ENCODE results near the gene KIF5A.

KIF5A gene

DNA sequence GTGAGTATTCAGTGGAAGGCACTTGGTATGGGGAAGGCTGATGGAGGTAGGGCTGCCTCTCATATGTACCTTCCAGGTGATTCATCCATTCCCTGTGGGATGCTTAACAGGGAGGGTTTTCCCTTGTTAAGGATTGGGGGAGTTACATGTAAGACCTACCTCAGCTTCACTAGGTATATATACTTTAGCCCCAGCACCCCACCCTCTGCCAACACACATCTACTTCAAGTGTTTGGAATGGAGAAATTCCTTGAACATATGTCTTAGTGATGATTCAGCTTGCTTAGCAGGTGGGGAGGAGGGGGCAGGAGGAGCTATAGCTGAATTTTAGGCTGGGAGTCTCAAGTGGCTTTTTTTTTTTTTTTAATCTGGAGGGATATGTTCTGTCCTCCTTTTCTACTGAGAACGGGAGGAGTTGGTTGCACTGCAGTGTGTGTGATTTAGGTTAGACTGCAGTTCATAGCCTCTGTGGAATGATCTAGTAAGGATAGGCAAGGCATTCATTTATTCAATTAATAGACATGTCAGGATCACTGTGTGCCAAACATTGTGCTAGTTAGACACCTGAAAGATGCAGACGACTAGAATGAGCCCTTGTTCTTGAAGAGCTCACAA lies 42.8 kb downstream of the KIF5A start:
- TF ChIP-seq NFIC (IDR thresholded peaks at IDR 0.05) (no peak), RAD21 (IDR thresholded peaks at IDR 0.05; ENCODE audit: low read depth) (no peak), REST (IDR thresholded peaks at IDR 0.05; ENCODE audit: low read depth) (no peak), TAF1 (IDR thresholded peaks at IDR 0.05; ENCODE audit: low read depth) (no peak), YY1 (IDR thresholded peaks at IDR 0.05; ENCODE audit: low read depth) (no peak), EGR1 (IDR thresholded peaks at IDR 0.05) (no peak), TEAD4 (IDR thresholded peaks at IDR 0.05) (no peak), USF1 (IDR thresholded peaks at IDR 0.05) (no peak), ZBTB7A (IDR thresholded peaks at IDR 0.05; ENCODE audit: low read depth) (no peak), FOXM1 (IDR thresholded peaks at IDR 0.05; ENCODE audit: borderline replicate concordance, low read depth) (no peak), EP300 (IDR thresholded peaks at IDR 0.05; ENCODE audit: borderline replicate concordance) (no peak), CREB1 (IDR thresholded peaks at IDR 0.05; ENCODE audit: low read depth) (no peak), MAX (IDR thresholded peaks at IDR 0.05) (no peak), TCF12 (IDR thresholded peaks at IDR 0.05; ENCODE audit: low read depth) (no peak), CEBPB (IDR thresholded peaks at IDR 0.05) (no peak)

DNA sequence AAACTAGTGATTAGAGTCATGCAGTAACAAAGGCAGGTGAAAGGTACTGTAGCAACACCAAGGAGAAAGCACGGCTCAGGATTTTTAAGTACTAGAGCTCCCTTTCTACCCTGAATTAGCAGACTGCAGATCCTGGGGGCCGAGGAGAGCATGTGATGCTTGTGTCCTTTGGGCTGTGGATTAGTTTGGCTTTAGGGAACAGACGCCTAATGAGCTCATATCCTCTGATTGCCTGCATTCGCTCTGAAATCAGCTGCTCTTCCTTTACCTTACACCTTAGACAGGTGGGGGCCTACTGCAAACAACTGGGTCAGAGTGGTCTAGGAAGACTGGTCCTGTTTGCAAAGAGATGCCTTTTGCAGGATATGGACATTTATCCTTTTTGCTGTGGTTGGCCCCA lies 43.3 kb downstream of the KIF5A start:
- TF ChIP-seq REST (IDR thresholded peaks at IDR 0.05; ENCODE audit: low read depth) (no peak), ZBTB7A (IDR thresholded peaks at IDR 0.05; ENCODE audit: low read depth) (no peak), CREB1 (IDR thresholded peaks at IDR 0.05; ENCODE audit: low read depth) (no peak), TAF1 (IDR thresholded peaks at IDR 0.05; ENCODE audit: low read depth) (no peak), RAD21 (IDR thresholded peaks at IDR 0.05; ENCODE audit: low read depth) (no peak), NFIC (IDR thresholded peaks at IDR 0.05) (no peak), YY1 (IDR thresholded peaks at IDR 0.05; ENCODE audit: low read depth) (no peak), FOXM1 (IDR thresholded peaks at IDR 0.05; ENCODE audit: borderline replicate concordance, low read depth) (no peak), EP300 (IDR thresholded peaks at IDR 0.05; ENCODE audit: borderline replicate concordance) (no peak), USF1 (IDR thresholded peaks at IDR 0.05) (no peak)

GRCh38 chr12:57600395-57600794 lies 50.6 kb downstream of the KIF5A start:
- TF ChIP-seq FOXM1 (IDR thresholded peaks at IDR 0.05; ENCODE audit: borderline replicate concordance, low read depth), result no peak
- no peak for TF ChIP-seq YY1 (IDR thresholded peaks at IDR 0.05; ENCODE audit: low read depth)
- TF ChIP-seq ZBTB7A (IDR thresholded peaks at IDR 0.05; ENCODE audit: low read depth), result no peak
- TF ChIP-seq RAD21 (IDR thresholded peaks at IDR 0.05; ENCODE audit: low read depth), result no peak
- no peak for TF ChIP-seq USF1 (IDR thresholded peaks at IDR 0.05)
- no peak for TF ChIP-seq NFIC (IDR thresholded peaks at IDR 0.05)
- no peak for TF ChIP-seq TCF12 (IDR thresholded peaks at IDR 0.05; ENCODE audit: low read depth)
- no peak for TF ChIP-seq EGR1 (IDR thresholded peaks at IDR 0.05)
- no peak for TF ChIP-seq CREB1 (IDR thresholded peaks at IDR 0.05; ENCODE audit: low read depth)
- TF ChIP-seq MAX (IDR thresholded peaks at IDR 0.05), result no peak

DNA sequence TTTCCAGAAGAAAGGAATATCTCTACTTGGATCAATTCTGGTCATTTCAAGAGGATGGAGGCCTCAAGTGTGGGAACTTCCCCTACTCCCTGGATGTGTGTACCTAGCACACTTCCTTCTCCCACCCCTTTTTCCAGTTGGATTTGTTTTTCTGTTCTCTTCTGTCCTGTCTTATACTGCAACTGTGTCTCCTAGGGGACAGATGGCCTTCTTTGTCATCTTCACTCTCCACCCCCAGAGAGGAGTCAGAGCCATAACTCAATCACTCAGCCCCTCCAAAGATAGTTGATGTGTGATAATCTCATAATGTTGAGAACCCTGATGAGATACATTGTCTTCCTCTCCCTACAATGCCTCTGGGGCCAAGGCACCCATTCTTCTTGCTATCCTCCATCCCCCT lies 52.7 kb downstream of the KIF5A start:
- TF ChIP-seq NFIC (IDR thresholded peaks at IDR 0.05), result no peak
- TF ChIP-seq CREB1 (IDR thresholded peaks at IDR 0.05; ENCODE audit: low read depth), result no peak
- TF ChIP-seq REST (IDR thresholded peaks at IDR 0.05; ENCODE audit: low read depth), result no peak
- no peak for TF ChIP-seq USF1 (IDR thresholded peaks at IDR 0.05)
- no peak for TF ChIP-seq EP300 (IDR thresholded peaks at IDR 0.05; ENCODE audit: borderline replicate concordance)
- no peak for TF ChIP-seq TEAD4 (IDR thresholded peaks at IDR 0.05)
- TF ChIP-seq RAD21 (IDR thresholded peaks at IDR 0.05; ENCODE audit: low read depth), result no peak
- no peak for TF ChIP-seq MAX (IDR thresholded peaks at IDR 0.05)
- no peak for TF ChIP-seq ZBTB7A (IDR thresholded peaks at IDR 0.05; ENCODE audit: low read depth)
- TF ChIP-seq YY1 (IDR thresholded peaks at IDR 0.05; ENCODE audit: low read depth), result no peak
- TF ChIP-seq TCF12 (IDR thresholded peaks at IDR 0.05; ENCODE audit: low read depth), result no peak
- no peak for TF ChIP-seq EGR1 (IDR thresholded peaks at IDR 0.05)
- TF ChIP-seq FOXM1 (IDR thresholded peaks at IDR 0.05; ENCODE audit: borderline replicate concordance, low read depth), result no peak
- TF ChIP-seq CEBPB (IDR thresholded peaks at IDR 0.05), result no peak
- no peak for TF ChIP-seq TAF1 (IDR thresholded peaks at IDR 0.05; ENCODE audit: low read depth)

Measured in Ishikawa (cell line).